Measurements from ENCODE around the gene LIN54. TPM values are rescaled to one million over a fixed set of nuclear protein-coding genes. Genes with fewer than 3 reads are reported as not detected.

The LIN54 gene
- total RNA-seq, 4 donors from 2014 or later, result 14.7 to 23.0 (median 16.4) TPM

GRCh38 chr4:82947498-82947897, 63.1 kb downstream of the LIN54 start:
- no peak overlapping the region for H3K27ac ChIP-seq
- peaks cover 0 to 27% (median 0%) of the 10 kb centered on the region in 3 donors for H3K36me3 ChIP-seq
- H3K4me3 ChIP-seq, result no peak overlapping the region
- intact Hi-C loops (cut with DNase I), result no loop called here
- H3K4me1 ChIP-seq, result no peaks in the 10 kb centered on the region
- DNase-seq, result no peak
- H3K27me3 ChIP-seq, result no peaks in the 10 kb centered on the region
- TF ChIP-seq POLR2A (IDR thresholded peaks at IDR 0.05), result no peak
- TF ChIP-seq, protein P1, sequence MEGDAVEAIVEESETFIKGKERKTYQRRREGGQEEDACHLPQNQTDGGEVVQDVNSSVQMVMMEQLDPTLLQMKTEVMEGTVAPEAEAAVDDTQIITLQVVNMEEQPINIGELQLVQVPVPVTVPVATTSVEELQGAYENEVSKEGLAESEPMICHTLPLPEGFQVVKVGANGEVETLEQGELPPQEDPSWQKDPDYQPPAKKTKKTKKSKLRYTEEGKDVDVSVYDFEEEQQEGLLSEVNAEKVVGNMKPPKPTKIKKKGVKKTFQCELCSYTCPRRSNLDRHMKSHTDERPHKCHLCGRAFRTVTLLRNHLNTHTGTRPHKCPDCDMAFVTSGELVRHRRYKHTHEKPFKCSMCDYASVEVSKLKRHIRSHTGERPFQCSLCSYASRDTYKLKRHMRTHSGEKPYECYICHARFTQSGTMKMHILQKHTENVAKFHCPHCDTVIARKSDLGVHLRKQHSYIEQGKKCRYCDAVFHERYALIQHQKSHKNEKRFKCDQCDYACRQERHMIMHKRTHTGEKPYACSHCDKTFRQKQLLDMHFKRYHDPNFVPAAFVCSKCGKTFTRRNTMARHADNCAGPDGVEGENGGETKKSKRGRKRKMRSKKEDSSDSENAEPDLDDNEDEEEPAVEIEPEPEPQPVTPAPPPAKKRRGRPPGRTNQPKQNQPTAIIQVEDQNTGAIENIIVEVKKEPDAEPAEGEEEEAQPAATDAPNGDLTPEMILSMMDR (IDR thresholded peaks at IDR 0.05), result no peak
- H3K9me3 ChIP-seq, result no peaks in the 10 kb centered on the region

DNA sequence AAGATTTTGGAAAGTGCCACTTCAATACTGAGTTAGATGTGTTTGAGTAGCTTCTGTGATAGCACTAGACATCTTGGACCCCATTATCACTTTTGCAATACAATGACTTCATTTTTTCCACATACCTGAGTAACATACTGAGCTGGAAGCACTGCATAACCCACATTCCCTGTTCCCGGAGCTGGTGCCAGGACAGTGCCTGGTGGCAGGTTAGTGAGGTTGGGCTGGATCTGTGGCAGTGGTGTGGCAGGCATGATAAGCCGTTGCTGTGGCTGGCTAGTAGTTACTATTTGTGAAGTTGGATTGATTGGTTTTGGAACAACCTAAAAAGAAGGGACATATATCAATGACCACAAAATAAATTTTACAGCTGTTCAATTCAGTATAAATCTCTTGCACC, 71.2 kb downstream of the LIN54 start:
- 87 to 88% methylated on average over 2 of the region's 2 CpGs for WGBS, 2 donors
- H3K4me3 ChIP-seq, result no peak overlapping the region
- no peaks in the 10 kb centered on the region for H3K9me3 ChIP-seq
- H3K36me3 ChIP-seq, result peaks cover 0 to 82% (median 0%) of the 10 kb centered on the region in 3 donors
- H3K27me3 ChIP-seq, result no peaks in the 10 kb centered on the region
- no peak overlapping the region for H3K27ac ChIP-seq
- H3K4me1 ChIP-seq, result no peaks in the 10 kb centered on the region
- intact Hi-C loops (cut with DNase I), result no loop called here
- TF ChIP-seq POLR2A (IDR thresholded peaks at IDR 0.05), result no peak
- no peak for DNase-seq

GRCh38 chr4:82934441-82934840, 76.2 kb downstream of the LIN54 start:
- H3K27me3 ChIP-seq, result no peaks in the 10 kb centered on the region
- H3K9me3 ChIP-seq, result no peaks in the 10 kb centered on the region
- no peak for DNase-seq
- no peak overlapping the region for H3K4me3 ChIP-seq
- TF ChIP-seq, protein P1 (IDR thresholded peaks at IDR 0.05), result no peak
- TF ChIP-seq POLR2A (IDR thresholded peaks at IDR 0.05), result no peak
- H3K27ac ChIP-seq, result no peak overlapping the region
- intact Hi-C loops (cut with DNase I), result no loop called here
- no peaks in the 10 kb centered on the region for H3K4me1 ChIP-seq
- peaks cover 0 to 93% (median 0%) of the 10 kb centered on the region in 3 donors for H3K36me3 ChIP-seq

- TF ChIP-seq POLR2A (IDR thresholded peaks at IDR 0.05), result no peak
- TF ChIP-seq, protein P1 (IDR thresholded peaks at IDR 0.05), result no peak
Measured at GRCh38 chr4:82930848-82931755, 79.5 kb downstream of the LIN54 start.

GRCh38 chr4:82921795-82922194, 88.8 kb downstream of the LIN54 start:
- no peak overlapping the region for H3K4me3 ChIP-seq
- intact Hi-C loops (cut with DNase I), result no loop called here
- TF ChIP-seq, protein P1 (IDR thresholded peaks at IDR 0.05), result no peak
- no peak for TF ChIP-seq POLR2A (IDR thresholded peaks at IDR 0.05)

More at GRCh38 chr4:82930848-82931755, 79.5 kb downstream of the LIN54 start:
- H3K27me3 ChIP-seq, result no peaks in the 10 kb centered on the region
- no peak overlapping the region for H3K4me3 ChIP-seq
- intact Hi-C loops (cut with DNase I), result no loop called here
- H3K9me3 ChIP-seq, result no peaks in the 10 kb centered on the region
- peaks cover 0 to 83% (median 0%) of the 10 kb centered on the region in 3 donors for H3K36me3 ChIP-seq
- WGBS, 2 donors, result 80 to 82% methylated on average over 5 of the region's 5 CpGs
- no peaks in the 10 kb centered on the region for H3K4me1 ChIP-seq
- H3K27ac ChIP-seq, result no peak overlapping the region
- no peak for DNase-seq

More at GRCh38 chr4:82921795-82922194, 88.8 kb downstream of the LIN54 start:
- peaks cover 0 to 22% (median 0%) of the 10 kb centered on the region in 3 donors for H3K36me3 ChIP-seq
- no peak overlapping the region for H3K27ac ChIP-seq
- H3K4me1 ChIP-seq, result no peaks in the 10 kb centered on the region
- no peaks in the 10 kb centered on the region for H3K27me3 ChIP-seq
- no peaks in the 10 kb centered on the region for H3K9me3 ChIP-seq
- no peak for DNase-seq

All from esophagus squamous epithelium (tissue), 5 donors.